ENCODE data around the gene AKAP13.

DNA sequence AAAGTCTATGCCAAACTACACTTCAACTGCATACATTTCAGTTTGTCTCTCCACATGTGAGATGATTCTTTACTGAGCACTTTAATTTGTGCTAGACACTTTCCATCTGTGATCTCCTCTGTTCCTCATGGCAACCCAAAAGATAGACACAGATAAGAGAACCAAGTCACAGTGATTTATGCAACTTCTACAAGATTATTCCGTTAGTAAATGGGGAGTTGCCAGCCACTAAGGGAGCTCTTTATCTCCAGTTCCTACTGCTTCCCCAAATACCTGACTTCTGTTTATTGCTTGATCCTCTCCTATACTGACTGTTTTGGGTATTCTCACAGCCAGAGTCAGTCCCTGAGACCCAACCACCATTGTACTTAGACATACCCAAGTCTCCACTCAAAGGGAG, 24.1 kb upstream of the AKAP13 start:
- TF ChIP-seq, protein P1, sequence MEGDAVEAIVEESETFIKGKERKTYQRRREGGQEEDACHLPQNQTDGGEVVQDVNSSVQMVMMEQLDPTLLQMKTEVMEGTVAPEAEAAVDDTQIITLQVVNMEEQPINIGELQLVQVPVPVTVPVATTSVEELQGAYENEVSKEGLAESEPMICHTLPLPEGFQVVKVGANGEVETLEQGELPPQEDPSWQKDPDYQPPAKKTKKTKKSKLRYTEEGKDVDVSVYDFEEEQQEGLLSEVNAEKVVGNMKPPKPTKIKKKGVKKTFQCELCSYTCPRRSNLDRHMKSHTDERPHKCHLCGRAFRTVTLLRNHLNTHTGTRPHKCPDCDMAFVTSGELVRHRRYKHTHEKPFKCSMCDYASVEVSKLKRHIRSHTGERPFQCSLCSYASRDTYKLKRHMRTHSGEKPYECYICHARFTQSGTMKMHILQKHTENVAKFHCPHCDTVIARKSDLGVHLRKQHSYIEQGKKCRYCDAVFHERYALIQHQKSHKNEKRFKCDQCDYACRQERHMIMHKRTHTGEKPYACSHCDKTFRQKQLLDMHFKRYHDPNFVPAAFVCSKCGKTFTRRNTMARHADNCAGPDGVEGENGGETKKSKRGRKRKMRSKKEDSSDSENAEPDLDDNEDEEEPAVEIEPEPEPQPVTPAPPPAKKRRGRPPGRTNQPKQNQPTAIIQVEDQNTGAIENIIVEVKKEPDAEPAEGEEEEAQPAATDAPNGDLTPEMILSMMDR (IDR thresholded peaks at IDR 0.05), result no peak
- no peak for TF ChIP-seq POLR2A (IDR thresholded peaks at IDR 0.05)
